ENCODE data around the gene LRMDA. TPM values are rescaled to one million over a fixed set of nuclear protein-coding genes. Genes with fewer than 3 reads are reported as not detected.

LRMDA gene
- total RNA-seq, 2 experiments from 2014 or later: not detected

- no peaks in the 10 kb centered on the region for H3K4me1 ChIP-seq (ENCODE audit: insufficient read depth, low read length)
- ChIA-PET CTCF (no interaction called here), POLR2A (no interaction called here)
Measured at GRCh38 chr10:76469675-76470074, 1038.3 kb downstream of the LRMDA start.

GRCh38 chr10:76479103-76479790, 1047.8 kb downstream of the LRMDA start:
- Mint-ChIP-seq H3K9me3 (peaks cover 10% of the 10 kb centered on the region), H3K4me3 (no peak overlapping the region), H3K36me3 (ENCODE audit: low read depth) (no peaks in the 10 kb centered on the region), H3K27me3 (no peaks in the 10 kb centered on the region), H3K4me1 (ENCODE audit: low read depth) (no peaks in the 10 kb centered on the region), H3K27ac (no peak overlapping the region)
- POLR2A ChIA-PET: no interaction called here
- H3K27me3 ChIP-seq (ENCODE audit: control insufficient read depth in 1 of 2, insufficient read depth in 2 of 2, low read length in 2 of 2): no peaks in the 10 kb centered on the region
- CTCF ChIA-PET: no interaction called here
- H3K27ac ChIP-seq (ENCODE audit: low read depth in 1 of 2, low read length in 2 of 2): no peak overlapping the region
- no peaks in the 10 kb centered on the region for H3K9me3 ChIP-seq (ENCODE audit: control insufficient read depth in 1 of 2, insufficient read depth in 1 of 2, low read length in 2 of 2)
- no peaks in the 10 kb centered on the region for H3K36me3 ChIP-seq (ENCODE audit: insufficient read depth, low read length)
- DNase-seq (no peak), ATAC-seq (ENCODE audit: poor library complexity) (no peak)
- TF ChIP-seq CTCF (IDR thresholded peaks at IDR 0.05): no peak
- no peaks in the 10 kb centered on the region for H3K4me1 ChIP-seq (ENCODE audit: insufficient read depth, low read length)
- no peak overlapping the region for H3K4me3 ChIP-seq (ENCODE audit: low read length)
- intact Hi-C loops (cut with DNase I, micrococcal nuclease): no loop called here

More at GRCh38 chr10:76469675-76470074, 1038.3 kb downstream of the LRMDA start:
- intact Hi-C loops (cut with DNase I, micrococcal nuclease): no loop called here
- Mint-ChIP-seq H3K4me3 (no peak overlapping the region), H3K36me3 (ENCODE audit: low read depth) (no peaks in the 10 kb centered on the region), H3K27me3 (no peaks in the 10 kb centered on the region), H3K4me1 (ENCODE audit: low read depth) (no peaks in the 10 kb centered on the region), H3K27ac (no peak overlapping the region), H3K9me3 (peaks cover 3% of the 10 kb centered on the region)
- Histone ChIP-seq H3K36me3 (ENCODE audit: insufficient read depth, low read length) (no peaks in the 10 kb centered on the region), H3K27me3 (ENCODE audit: control insufficient read depth in 1 of 2, insufficient read depth in 2 of 2, low read length in 2 of 2) (no peaks in the 10 kb centered on the region), H3K27ac (ENCODE audit: low read depth in 1 of 2, low read length in 2 of 2) (no peak overlapping the region), H3K9me3 (ENCODE audit: control insufficient read depth in 1 of 2, insufficient read depth in 1 of 2, low read length in 2 of 2) (no peaks in the 10 kb centered on the region), H3K4me3 (ENCODE audit: low read length) (no peak overlapping the region)
- ATAC-seq (ENCODE audit: poor library complexity) (no peak), DNase-seq (no peak)
- TF ChIP-seq CTCF (IDR thresholded peaks at IDR 0.05): no peak

GRCh38 chr10:76481178-76481577, 1049.8 kb downstream of the LRMDA start:
- Histone ChIP-seq H3K27ac (ENCODE audit: low read depth in 1 of 2, low read length in 2 of 2) (no peak overlapping the region), H3K4me3 (ENCODE audit: low read length) (no peak overlapping the region), H3K9me3 (ENCODE audit: control insufficient read depth in 1 of 2, insufficient read depth in 1 of 2, low read length in 2 of 2) (no peaks in the 10 kb centered on the region), H3K4me1 (ENCODE audit: insufficient read depth, low read length) (no peaks in the 10 kb centered on the region), H3K27me3 (ENCODE audit: control insufficient read depth in 1 of 2, insufficient read depth in 2 of 2, low read length in 2 of 2) (no peaks in the 10 kb centered on the region), H3K36me3 (ENCODE audit: insufficient read depth, low read length) (no peaks in the 10 kb centered on the region)
- DNase-seq (no peak), ATAC-seq (ENCODE audit: poor library complexity) (no peak)
- peaks cover 8% of the 10 kb centered on the region for H3K9me3 Mint-ChIP-seq
- no peaks in the 10 kb centered on the region for H3K4me1 Mint-ChIP-seq (ENCODE audit: low read depth)
- no peaks in the 10 kb centered on the region for H3K27me3 Mint-ChIP-seq
- intact Hi-C loops (cut with DNase I, micrococcal nuclease): no loop called here
- no peak overlapping the region for H3K4me3 Mint-ChIP-seq
- no peak for TF ChIP-seq CTCF (IDR thresholded peaks at IDR 0.05)
- no peaks in the 10 kb centered on the region for H3K36me3 Mint-ChIP-seq (ENCODE audit: low read depth)
- H3K27ac Mint-ChIP-seq: no peak overlapping the region
- CTCF ChIA-PET: no interaction called here
- POLR2A ChIA-PET: interaction anchor here (0.6 kb wide), 1 partner anchor 199 kb away, joined by 3 read pairs; no protein-coding TSS in a partner anchor
